ENCODE measurements around the gene LCN1.

The LCN1 gene

GRCh38 chr9:135574331-135574730, 53.1 kb downstream of the LCN1 start:
- DNase-seq: no peak

- no peak for DNase-seq
Measured at GRCh38 chr9:135574943-135575342, 53.7 kb downstream of the LCN1 start.

Measured in DMS79 (cell line).